A549 (cell line): ENCODE data around the gene PITPNM3.

Experiments used
- POLR2A ChIP-seq: IDR thresholded peaks from 2 replicates; pipeline ENCODE4 v1.6.1; 2012; ENCODE audit warnings: mild to moderate bottlenecking, low read length
- POLR2AphosphoS2 ChIP-seq: conservative IDR thresholded peaks from 2 replicates; pipeline ENCODE4 v1.6.1; 2012; ENCODE audit warnings: low read length, improper control_type of control experiment, inconsistent platforms
- SREBF2 ChIP-seq: fragments of 450-650 bp; IDR thresholded peaks from 2 replicates; pipeline ENCODE4 v1.6.1; 2014; ENCODE audit warnings: mild to moderate bottlenecking, moderate library complexity
- ZNF302 ChIP-seq: fragments of 250-450 bp; sonication (Bioruptor Pico); IDR thresholded peaks from 2 replicates; pipeline ENCODE4 v1.9.0; 2021; ENCODE audit warnings: inconsistent platforms, mild to moderate bottlenecking, moderate library complexity
- TF ChIP-seq, protein P1 (sequence below): fragments of >200 bp; sonication (Bioruptor Twin); formaldehyde crosslinking; IDR thresholded peaks from 3 replicates; pipeline ENCODE4 v1.5.1; 2016
- TF ChIP-seq, protein P2 (sequence below): fragments of 450-650 bp; IDR thresholded peaks from 2 replicates; pipeline ENCODE4 v1.6.1; 2014; ENCODE audit warnings: antibody characterized with exemption

DNA sequence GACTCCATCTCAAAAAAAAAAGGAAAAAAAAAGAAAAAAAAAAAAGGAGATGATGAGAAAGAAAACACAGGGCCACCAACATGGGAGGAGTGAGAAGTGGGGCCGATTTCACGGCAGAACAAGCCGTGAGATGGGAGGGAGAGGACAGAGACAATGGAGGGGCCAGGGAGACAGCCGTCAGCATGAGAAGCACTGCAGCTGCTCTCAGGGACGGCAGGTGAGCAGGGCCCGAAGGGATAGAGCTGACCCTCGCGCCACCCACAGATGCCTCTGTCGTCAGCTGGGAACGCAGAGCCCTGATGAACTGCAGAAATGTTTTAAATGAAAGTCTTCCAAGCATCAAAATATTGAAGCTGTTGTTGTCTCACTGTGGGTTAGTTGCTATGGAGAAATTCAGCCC is 20.3 kb downstream of the PITPNM3 start:
- TF ChIP-seq, protein P1, sequence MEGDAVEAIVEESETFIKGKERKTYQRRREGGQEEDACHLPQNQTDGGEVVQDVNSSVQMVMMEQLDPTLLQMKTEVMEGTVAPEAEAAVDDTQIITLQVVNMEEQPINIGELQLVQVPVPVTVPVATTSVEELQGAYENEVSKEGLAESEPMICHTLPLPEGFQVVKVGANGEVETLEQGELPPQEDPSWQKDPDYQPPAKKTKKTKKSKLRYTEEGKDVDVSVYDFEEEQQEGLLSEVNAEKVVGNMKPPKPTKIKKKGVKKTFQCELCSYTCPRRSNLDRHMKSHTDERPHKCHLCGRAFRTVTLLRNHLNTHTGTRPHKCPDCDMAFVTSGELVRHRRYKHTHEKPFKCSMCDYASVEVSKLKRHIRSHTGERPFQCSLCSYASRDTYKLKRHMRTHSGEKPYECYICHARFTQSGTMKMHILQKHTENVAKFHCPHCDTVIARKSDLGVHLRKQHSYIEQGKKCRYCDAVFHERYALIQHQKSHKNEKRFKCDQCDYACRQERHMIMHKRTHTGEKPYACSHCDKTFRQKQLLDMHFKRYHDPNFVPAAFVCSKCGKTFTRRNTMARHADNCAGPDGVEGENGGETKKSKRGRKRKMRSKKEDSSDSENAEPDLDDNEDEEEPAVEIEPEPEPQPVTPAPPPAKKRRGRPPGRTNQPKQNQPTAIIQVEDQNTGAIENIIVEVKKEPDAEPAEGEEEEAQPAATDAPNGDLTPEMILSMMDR = no peak
- TF ChIP-seq POLR2AphosphoS2 (no peak), POLR2A (no peak), SREBF2 (no peak), ZNF302 (CRISPR knock-in tag) (no peak)
- TF ChIP-seq, protein P2, sequence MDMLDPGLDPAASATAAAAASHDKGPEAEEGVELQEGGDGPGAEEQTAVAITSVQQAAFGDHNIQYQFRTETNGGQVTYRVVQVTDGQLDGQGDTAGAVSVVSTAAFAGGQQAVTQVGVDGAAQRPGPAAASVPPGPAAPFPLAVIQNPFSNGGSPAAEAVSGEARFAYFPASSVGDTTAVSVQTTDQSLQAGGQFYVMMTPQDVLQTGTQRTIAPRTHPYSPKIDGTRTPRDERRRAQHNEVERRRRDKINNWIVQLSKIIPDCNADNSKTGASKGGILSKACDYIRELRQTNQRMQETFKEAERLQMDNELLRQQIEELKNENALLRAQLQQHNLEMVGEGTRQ = no peak
